Testis (tissue), 3 donors: ENCODE measurements around the gene COL23A1. TPM values are rescaled to one million over a fixed set of nuclear protein-coding genes. Genes with fewer than 3 reads are reported as not detected.

Experiments used
- DNase-seq: peaks from one replicate; pipeline ENCODE4 v3.0.0-alpha.2; 2019
- H3K27ac ChIP-seq, 2 donors: fragments of 200-600 bp; sonication (generic); one replicate each; pipeline ENCODE4 v1.5.1; 2019
- H3K27me3 ChIP-seq: fragments of 200-600 bp; sonication (generic); one replicate; pipeline ENCODE4 v1.5.1; 2019
- H3K36me3 ChIP-seq: fragments of 200-600 bp; sonication (generic); one replicate; pipeline ENCODE4 v1.5.1; 2017; ENCODE audit warnings: low read depth; ENCODE audit errors: missing control alignments
- H3K4me1 ChIP-seq: fragments of 200-600 bp; sonication (generic); one replicate; pipeline ENCODE4 v1.5.1; 2019
- H3K4me3 ChIP-seq, 2 donors: fragments of 200-600 bp; sonication (generic); one replicate each; pipeline ENCODE4 v1.5.1; 2017 to 2019
- H3K9me3 ChIP-seq: fragments of 200-600 bp; sonication (generic); one replicate; pipeline ENCODE4 v1.5.1; 2017
- POLR2A ChIP-seq: fragments of 450-650 bp; IDR thresholded peaks from one replicate; pipeline ENCODE4 v1.6.1; 2017; ENCODE audit warnings: antibody characterized with exemption, mild to moderate bottlenecking, moderate library complexity
- WGBS, 2 donors: methylation state at CpG; one replicate each; pipeline ENCODE4 v1.1.5; 2018; 5-methylcytosine and 5-hydroxymethylcytosine counted together
- intact Hi-C: fragments of 100-400 bp; cut with DNase I; formaldehyde crosslinking; loops from one replicate; pipeline ENCODE4 v1.15.1; 2023; ENCODE audit warnings: low total_unique reads
- polyA plus RNA-seq: library from polyadenylated mRNA; stranded (reverse); fragments of 350-450 nt; fragmentation: Illumina TruSeq; extraction: RNeasy Lipid Tissue Mini Kit (QIAGEN cat#74804); gene quantifications from one replicate; pipeline ENCODE4 v1.2.3, GENCODE V29; 2014; ENCODE audit warnings: low read depth, low replicate concordance; ENCODE audit not compliant: insufficient read depth
- total RNA-seq, 2 donors: library from RNA; depleted of rRNA; stranded (reverse); fragments of >200 nt; gene quantifications; one replicate each; pipeline ENCODE4 v1.2.3, GENCODE V29; 2016
- TF ChIP-seq, protein P1 (sequence below), 3 experiments: fragments of 450-650 bp in 2 of 3; fragments of 200-600 bp in 1 of 3; sonication (generic) in 1 of 3; IDR thresholded peaks; one replicate each; pipeline ENCODE4 v1.5.1; 2016 to 2019; ENCODE audit warnings: antibody characterized with exemption in 3 of 3, mild to moderate bottlenecking in 2 of 3, moderate library complexity in 1 of 3

COL23A1 gene
- total and polyA plus RNA-seq, 3 donors from 2014 or later = 4.3 to 5.5 (median 5.0) TPM

GRCh38 chr5:178227929-178228328 lies 362.3 kb downstream of the COL23A1 start:
- no peak for TF ChIP-seq POLR2A
- TF ChIP-seq, protein P1, sequence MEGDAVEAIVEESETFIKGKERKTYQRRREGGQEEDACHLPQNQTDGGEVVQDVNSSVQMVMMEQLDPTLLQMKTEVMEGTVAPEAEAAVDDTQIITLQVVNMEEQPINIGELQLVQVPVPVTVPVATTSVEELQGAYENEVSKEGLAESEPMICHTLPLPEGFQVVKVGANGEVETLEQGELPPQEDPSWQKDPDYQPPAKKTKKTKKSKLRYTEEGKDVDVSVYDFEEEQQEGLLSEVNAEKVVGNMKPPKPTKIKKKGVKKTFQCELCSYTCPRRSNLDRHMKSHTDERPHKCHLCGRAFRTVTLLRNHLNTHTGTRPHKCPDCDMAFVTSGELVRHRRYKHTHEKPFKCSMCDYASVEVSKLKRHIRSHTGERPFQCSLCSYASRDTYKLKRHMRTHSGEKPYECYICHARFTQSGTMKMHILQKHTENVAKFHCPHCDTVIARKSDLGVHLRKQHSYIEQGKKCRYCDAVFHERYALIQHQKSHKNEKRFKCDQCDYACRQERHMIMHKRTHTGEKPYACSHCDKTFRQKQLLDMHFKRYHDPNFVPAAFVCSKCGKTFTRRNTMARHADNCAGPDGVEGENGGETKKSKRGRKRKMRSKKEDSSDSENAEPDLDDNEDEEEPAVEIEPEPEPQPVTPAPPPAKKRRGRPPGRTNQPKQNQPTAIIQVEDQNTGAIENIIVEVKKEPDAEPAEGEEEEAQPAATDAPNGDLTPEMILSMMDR (IDR thresholded peaks at IDR 0.05) = no peak
- intact Hi-C loops = no loop called here

GRCh38 chr5:178227138-178227659 lies 363.0 kb downstream of the COL23A1 start:
- no peak for DNase-seq
- Histone ChIP-seq H3K27me3 (no peaks in the 10 kb centered on the region), H3K27ac (no peak overlapping the region), H3K36me3 (no peaks in the 10 kb centered on the region), H3K9me3 (no peaks in the 10 kb centered on the region), H3K4me3 (no peak overlapping the region), H3K4me1 (peaks cover 10% of the 10 kb centered on the region)
- WGBS, 2 donors = 94 to 96% methylated on average over 4 of the region's 4 CpGs
- intact Hi-C loops = no loop called here
- no peak for TF ChIP-seq POLR2A
- TF ChIP-seq, protein P1 (IDR thresholded peaks at IDR 0.05) = no peak

More at GRCh38 chr5:178227929-178228328, 362.3 kb downstream of the COL23A1 start:
- no peak for DNase-seq
- H3K9me3 ChIP-seq = no peaks in the 10 kb centered on the region
- no peaks in the 10 kb centered on the region for H3K27me3 ChIP-seq
- no peak overlapping the region for H3K27ac ChIP-seq
- no peaks in the 10 kb centered on the region for H3K36me3 ChIP-seq
- no peak overlapping the region for H3K4me3 ChIP-seq
- peaks cover 10% of the 10 kb centered on the region for H3K4me1 ChIP-seq
- WGBS, 2 donors = 95 to 98% methylated on average over 3 of the region's 3 CpGs

GRCh38 chr5:178225174-178225573 lies 365.0 kb downstream of the COL23A1 start:
- H3K4me1 ChIP-seq = no peaks in the 10 kb centered on the region
- WGBS, 2 donors = 89 to 94% methylated on average over 6 of the region's 6 CpGs
- H3K27me3 ChIP-seq = no peaks in the 10 kb centered on the region
- H3K27ac ChIP-seq = no peak overlapping the region
- H3K9me3 ChIP-seq = no peaks in the 10 kb centered on the region
- DNase-seq = no peak
- no peak overlapping the region for H3K4me3 ChIP-seq
- TF ChIP-seq, protein P1 (IDR thresholded peaks at IDR 0.05) = no peak
- TF ChIP-seq POLR2A = no peak
- intact Hi-C loops = no loop called here
- H3K36me3 ChIP-seq = no peaks in the 10 kb centered on the region

DNA sequence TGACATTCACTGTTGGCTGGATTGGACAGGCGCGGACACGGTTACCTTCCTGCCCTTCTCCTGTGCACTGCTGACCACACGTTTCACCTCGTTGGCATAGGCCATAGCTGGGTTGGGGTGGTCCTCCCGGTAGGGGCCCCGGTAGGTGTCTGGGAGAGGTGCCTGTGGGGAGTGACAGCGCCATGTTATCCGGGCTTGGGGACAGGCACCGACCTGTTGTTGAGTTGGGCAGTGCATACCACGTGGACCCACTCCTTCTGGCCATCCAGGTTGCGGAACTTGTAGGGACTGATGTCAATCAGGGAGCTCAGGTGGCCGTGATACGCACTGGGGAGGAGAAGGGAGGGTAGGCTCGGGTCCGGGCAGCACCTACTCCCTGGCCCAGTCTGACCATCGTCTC lies 365.8 kb downstream of the COL23A1 start:
- whole genome bisulfite sequencing, 2 donors = 85 to 92% methylated on average over 11 to 17 of the region's 17 CpGs
- no peak for TF ChIP-seq POLR2A
- TF ChIP-seq, protein P1 (IDR thresholded peaks at IDR 0.05) = no peak
- Histone ChIP-seq H3K27me3 (no peaks in the 10 kb centered on the region), H3K27ac (no peak overlapping the region), H3K4me3 (no peak overlapping the region), H3K9me3 (no peaks in the 10 kb centered on the region), H3K4me1 (no peaks in the 10 kb centered on the region), H3K36me3 (no peaks in the 10 kb centered on the region)
- intact Hi-C loops = no loop called here
- DNase-seq = no peak

GRCh38 chr5:178223828-178224335 lies 366.3 kb downstream of the COL23A1 start:
- TF ChIP-seq, protein P1 (IDR thresholded peaks at IDR 0.05) = no peak
- no peak for TF ChIP-seq POLR2A
- Histone ChIP-seq H3K9me3 (no peaks in the 10 kb centered on the region), H3K4me1 (no peaks in the 10 kb centered on the region), H3K36me3 (no peaks in the 10 kb centered on the region), H3K27me3 (no peaks in the 10 kb centered on the region), H3K4me3 (no peak overlapping the region), H3K27ac (no peak overlapping the region)
- WGBS, 2 donors = 68 to 76% methylated on average over 13 of the region's 13 CpGs
- intact Hi-C loops = no loop called here
- DNase-seq = no peak
